AG04449 (cell line): Measurements from ENCODE around the gene COL17A1.

ENCODE experiments used
- CTCF ChIA-PET: fragments of 350-600 bp; formaldehyde crosslinking; extraction: SDS; loops from one replicate; lab custom pipeline; 2021; ENCODE audit warnings: antibody characterized with exemption; lab: Yijun Ruan, JAX
- POLR2A ChIA-PET: fragments of 400-600, 350-600 bp; formaldehyde crosslinking; extraction: SDS; loops from one replicate; lab custom pipeline; 2020; ENCODE audit warnings: antibody characterized with exemption, inconsistent platforms; lab: Yijun Ruan, JAX
- DNase-seq: peaks from one replicate; pipeline ENCODE4 v3.0.0-alpha.2; 2010; ENCODE audit warnings: low read depth, low spot score
- H3K4me3 ChIP-seq: 2 replicates; pipeline ENCODE4 v1.5.1; 2011; ENCODE audit warnings: low read depth, mild to moderate bottlenecking, control low read depth, low read length
- CTCF ChIP-seq: IDR thresholded peaks from one replicate; pipeline ENCODE4 v1.5.1; 2011; ENCODE audit warnings: mild to moderate bottlenecking, moderate library complexity, low read length, control low read depth, inconsistent platforms; ENCODE audit not compliant: insufficient read depth; ENCODE audit errors: missing control alignments

Gene COL17A1

DNA sequence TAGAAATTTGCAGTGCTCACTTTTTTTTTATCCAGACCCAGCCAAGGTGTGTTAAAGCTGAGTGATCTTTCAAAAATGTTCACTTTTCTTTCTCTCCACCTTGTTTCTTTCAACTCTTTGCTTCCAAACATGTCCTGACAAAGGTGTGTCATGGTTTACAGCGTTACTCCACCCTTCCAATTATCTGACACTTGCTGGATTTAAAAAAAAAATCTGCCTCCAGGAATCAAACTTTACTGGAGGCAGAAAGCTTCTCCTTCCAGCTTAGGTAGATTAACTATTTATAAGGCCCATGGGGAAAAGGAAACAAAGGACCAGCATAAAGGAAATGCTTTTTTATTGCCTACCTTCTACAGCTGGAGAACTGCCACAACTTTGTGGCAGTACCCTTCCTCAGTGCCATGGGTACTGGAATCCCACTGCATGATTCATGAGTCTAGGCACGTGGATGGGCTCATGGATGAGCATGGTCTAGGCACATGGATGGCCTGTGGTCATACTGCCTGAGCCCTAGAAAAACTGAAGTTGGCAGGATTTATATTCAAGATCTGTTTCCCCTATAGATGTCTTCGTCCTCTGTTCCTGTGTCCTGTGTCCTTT is at the start of gene COL17A1:
Gene COL17A1 (minus strand): TSS at position 80 of the 600 bp plus-strand sequence. CDS start 5,207 bp downstream, outside the sequence.
- POLR2A ChIA-PET = no interaction called here
- DNase-seq = no peak
- CTCF ChIA-PET = no interaction called here

DNA sequence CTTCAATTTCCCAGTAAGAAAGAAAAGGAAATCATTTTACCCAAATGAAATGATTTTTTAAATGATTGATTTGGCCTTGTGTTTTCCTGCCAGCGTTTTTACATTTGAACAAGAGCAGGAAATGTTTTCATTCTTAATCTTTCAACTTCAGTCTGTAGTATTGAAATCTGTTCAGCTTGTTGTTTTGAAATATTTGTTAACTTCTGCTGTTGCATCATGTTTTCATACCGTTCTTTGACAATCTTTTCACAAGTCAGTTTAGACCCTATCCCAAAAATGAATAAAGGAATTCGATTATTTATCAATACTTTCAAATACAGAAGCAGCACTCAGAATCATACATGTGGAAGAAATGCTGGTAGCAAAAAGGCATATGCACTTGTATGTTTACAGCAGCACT is 44.4 kb upstream of the COL17A1 start:
- TF ChIP-seq CTCF = no peak
- CTCF ChIA-PET = interaction anchor here (1.2 to 2.2 kb wide), 3 partner anchors 9 to 169 kb away, joined by 3 to 9 read pairs (median 6); partner anchors contain the start of gene SFR1
- no peak for DNase-seq
- POLR2A ChIA-PET = no interaction called here
- no peak overlapping the region for H3K4me3 ChIP-seq

More for the DNA sequence above, at the start of gene COL17A1:
- no peak within 1 kb of the TSS for H3K4me3 ChIP-seq
- TF ChIP-seq CTCF = no peak

DNA sequence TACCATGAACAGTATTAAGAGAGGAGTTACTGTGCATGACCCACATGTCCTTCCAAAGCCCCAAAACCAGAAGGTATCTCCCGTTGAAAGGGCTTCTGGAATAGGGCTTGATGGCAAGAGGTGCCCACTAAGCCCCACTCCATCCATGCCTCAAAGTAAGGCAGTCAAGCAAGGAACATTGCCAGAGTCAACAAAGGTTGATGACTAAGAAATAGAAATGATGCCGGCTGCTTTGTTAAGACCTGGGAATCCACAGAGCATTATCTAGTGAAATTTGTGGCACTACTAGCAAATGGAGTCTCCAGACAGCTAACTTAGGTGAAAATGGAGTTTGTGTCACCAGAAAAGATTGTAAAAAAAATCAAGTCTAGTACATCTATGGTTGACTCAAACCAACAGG is 42.5 kb upstream of the COL17A1 start:
- POLR2A ChIA-PET = no interaction called here
- TF ChIP-seq CTCF = no peak
- DNase-seq = no peak
- H3K4me3 ChIP-seq = no peak overlapping the region
- CTCF ChIA-PET = interaction anchor here (0.8 to 10.6 kb wide), 3 partner anchors 19 to 83 kb away, joined by 3 to 148 read pairs (median 5); no protein-coding TSS in a partner anchor

- POLR2A ChIA-PET = no interaction called here
- no peak for DNase-seq
- TF ChIP-seq CTCF = no peak
- no peak overlapping the region for H3K4me3 ChIP-seq
- CTCF ChIA-PET = interaction anchor here (0.8 to 10.6 kb wide), 5 partner anchors 10 to 81 kb away, joined by 3 to 148 read pairs (median 4); no protein-coding TSS in a partner anchor
These were observed 41.7 kb upstream of the COL17A1 start for GRCh38 chr10:104127411-104127810.

- no peak overlapping the region for H3K4me3 ChIP-seq
- ChIA-PET CTCF (interaction anchor here (0.8 to 10.6 kb wide), 13 partner anchors 8 to 236 kb away, joined by 3 to 148 read pairs (median 7); no protein-coding TSS in a partner anchor), POLR2A (no interaction called here)
- no peak for DNase-seq
- peak; percentile 29 for TF ChIP-seq CTCF
These were observed 37.7 kb upstream of the COL17A1 start for GRCh38 chr10:104123397-104123796.
